IMR-90 (cell line): ENCODE measurements around the gene ANTXR1.

Experiments
- CTCF ChIP-seq: conservative IDR thresholded peaks from 2 replicates; pipeline ENCODE4 v1.5.1; 2012; ENCODE audit warnings: mild to moderate bottlenecking, low read depth, low read length, improper control_type of control experiment
- USF2 ChIP-seq: fragments of 150-350 bp; IDR thresholded peaks from 2 replicates; pipeline ENCODE4 v1.6.1; 2017; ENCODE audit warnings: mild to moderate bottlenecking, antibody characterized with exemption, low read length, low read depth

- TF ChIP-seq CTCF (no peak), USF2 (no peak)
These were observed 9.2 kb upstream of the ANTXR1 start for GRCh38 chr2:69003731-69004130.
